Upper lobe of left lung (tissue), 6 donors: ENCODE measurements around the gene KIF21B. TPM values are rescaled to one million over a fixed set of nuclear protein-coding genes. Genes with fewer than 3 reads are reported as not detected.

Experiments
- ATAC-seq, 2 donors: fragments of 200-7000 bp; cut with Tn5 transposase; one replicate each; pipeline ENCODE4 v1.9.1; 2022; ENCODE audit warnings: mild to moderate bottlenecking in 2 of 2, moderate library complexity in 2 of 2; ENCODE audit not compliant: low FRiP score in 2 of 2
- DNase-seq, 2 donors: peaks; one replicate each; pipeline ENCODE4 v3.0.0-alpha.2; 2019 to 2020
- H3K27ac ChIP-seq, 4 donors: fragments of 200-600 bp; sonication (generic); one replicate each; pipeline ENCODE4 v1.5.1; 2016 to 2019
- H3K27me3 ChIP-seq, 4 donors: fragments of 200-600 bp; sonication (generic); one replicate each; pipeline ENCODE4 v1.5.1; 2017 to 2019
- H3K36me3 ChIP-seq, 4 donors: fragments of 200-600 bp; sonication (generic); one replicate each; pipeline ENCODE4 v1.5.1; 2016 to 2019
- H3K4me1 ChIP-seq, 4 donors: fragments of 200-600 bp; sonication (generic); one replicate each; pipeline ENCODE4 v1.5.1; 2018 to 2019
- H3K4me3 ChIP-seq, 4 donors: fragments of 200-600 bp; sonication (generic); one replicate each; pipeline ENCODE4 v1.5.1; 2017 to 2019; ENCODE audit warnings: mild to moderate bottlenecking in 2 of 4, moderate library complexity in 1 of 4
- H3K9me3 ChIP-seq, 4 donors: fragments of 200-600 bp; sonication (generic); one replicate each; pipeline ENCODE4 v1.5.1; 2018 to 2019
- EP300 ChIP-seq, 4 donors: sonication (generic); formaldehyde crosslinking; IDR thresholded peaks; one replicate each; pipeline ENCODE4 v1.5.1; 2017; ENCODE audit warnings: antibody characterized with exemption in 4 of 4, control low read depth in 2 of 4
- POLR2A ChIP-seq, 4 donors: fragments of 450-650 bp; IDR thresholded peaks; one replicate each; pipeline ENCODE4 v1.5.1; 2016 to 2017; ENCODE audit warnings: antibody characterized with exemption in 4 of 4, mild to moderate bottlenecking in 2 of 4
- POLR2AphosphoS5 ChIP-seq, 2 donors: sonication (generic); formaldehyde crosslinking; IDR thresholded peaks; one replicate each; pipeline ENCODE4 v1.5.1; 2017; ENCODE audit warnings: antibody characterized with exemption in 2 of 2
- WGBS, 2 donors: methylation state at CpG; one replicate each; pipeline ENCODE4 v1.1.5; 2017 to 2018; 5-methylcytosine and 5-hydroxymethylcytosine counted together
- total RNA-seq, 6 donors: library from RNA; depleted of rRNA in 4 of 6; stranded (reverse); fragments of >200 nt in 4 of 6; gene quantifications; one replicate each; pipeline versions ENCODE4 v1.1.0 to v1.2.1, GENCODE V29; 2016 to 2021
- TF ChIP-seq, protein P1 (sequence below), 6 experiments: fragments of 450-650 bp in 4 of 6; fragments of 200-600 bp in 2 of 6; sonication (generic) in 2 of 6; IDR thresholded peaks; one replicate each; pipeline ENCODE4 v1.5.1; 2016 to 2019; ENCODE audit warnings: antibody characterized with exemption in 6 of 6
- donor health status: DM: no; HTN: no; CAD: no; lungs with moderate emphysema.
- donor health status: DM: no; HTN: yes; CAD: no; lungs with severe emphysema.

KIF21B gene, protein sequence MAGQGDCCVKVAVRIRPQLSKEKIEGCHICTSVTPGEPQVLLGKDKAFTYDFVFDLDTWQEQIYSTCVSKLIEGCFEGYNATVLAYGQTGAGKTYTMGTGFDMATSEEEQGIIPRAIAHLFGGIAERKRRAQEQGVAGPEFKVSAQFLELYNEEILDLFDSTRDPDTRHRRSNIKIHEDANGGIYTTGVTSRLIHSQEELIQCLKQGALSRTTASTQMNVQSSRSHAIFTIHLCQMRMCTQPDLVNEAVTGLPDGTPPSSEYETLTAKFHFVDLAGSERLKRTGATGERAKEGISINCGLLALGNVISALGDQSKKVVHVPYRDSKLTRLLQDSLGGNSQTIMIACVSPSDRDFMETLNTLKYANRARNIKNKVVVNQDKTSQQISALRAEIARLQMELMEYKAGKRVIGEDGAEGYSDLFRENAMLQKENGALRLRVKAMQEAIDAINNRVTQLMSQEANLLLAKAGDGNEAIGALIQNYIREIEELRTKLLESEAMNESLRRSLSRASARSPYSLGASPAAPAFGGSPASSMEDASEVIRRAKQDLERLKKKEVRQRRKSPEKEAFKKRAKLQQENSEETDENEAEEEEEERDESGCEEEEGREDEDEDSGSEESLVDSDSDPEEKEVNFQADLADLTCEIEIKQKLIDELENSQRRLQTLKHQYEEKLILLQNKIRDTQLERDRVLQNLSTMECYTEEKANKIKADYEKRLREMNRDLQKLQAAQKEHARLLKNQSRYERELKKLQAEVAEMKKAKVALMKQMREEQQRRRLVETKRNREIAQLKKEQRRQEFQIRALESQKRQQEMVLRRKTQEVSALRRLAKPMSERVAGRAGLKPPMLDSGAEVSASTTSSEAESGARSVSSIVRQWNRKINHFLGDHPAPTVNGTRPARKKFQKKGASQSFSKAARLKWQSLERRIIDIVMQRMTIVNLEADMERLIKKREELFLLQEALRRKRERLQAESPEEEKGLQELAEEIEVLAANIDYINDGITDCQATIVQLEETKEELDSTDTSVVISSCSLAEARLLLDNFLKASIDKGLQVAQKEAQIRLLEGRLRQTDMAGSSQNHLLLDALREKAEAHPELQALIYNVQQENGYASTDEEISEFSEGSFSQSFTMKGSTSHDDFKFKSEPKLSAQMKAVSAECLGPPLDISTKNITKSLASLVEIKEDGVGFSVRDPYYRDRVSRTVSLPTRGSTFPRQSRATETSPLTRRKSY (N-terminal part only)
- 10 to 100 TPM in 1 of 6 donors, 1 to 10 TPM in 5; 3.6 to 18.9 (median 6.1) TPM for total RNA-seq

GRCh38 chr1:201023517-201023902 lies at the start of gene KIF21B:
Gene KIF21B (minus strand): TSS chr1:201023714. CDS start chr1:201023383, 331 bp downstream.
- H3K27ac ChIP-seq = peak within 1 kb of the TSS; percentile 58 to 87 (median 72)
- peaks cover 55 to 89% (median 78%) of the 10 kb centered on the region in 4 donors for H3K4me1 ChIP-seq

GRCh38 chr1:201072922-201073321 lies 49.4 kb upstream of the KIF21B start:
- TF ChIP-seq POLR2AphosphoS5 (IDR thresholded peaks at IDR 0.05) = no peak
- TF ChIP-seq POLR2A (IDR thresholded peaks at IDR 0.05) = no peak
- TF ChIP-seq, protein P1, sequence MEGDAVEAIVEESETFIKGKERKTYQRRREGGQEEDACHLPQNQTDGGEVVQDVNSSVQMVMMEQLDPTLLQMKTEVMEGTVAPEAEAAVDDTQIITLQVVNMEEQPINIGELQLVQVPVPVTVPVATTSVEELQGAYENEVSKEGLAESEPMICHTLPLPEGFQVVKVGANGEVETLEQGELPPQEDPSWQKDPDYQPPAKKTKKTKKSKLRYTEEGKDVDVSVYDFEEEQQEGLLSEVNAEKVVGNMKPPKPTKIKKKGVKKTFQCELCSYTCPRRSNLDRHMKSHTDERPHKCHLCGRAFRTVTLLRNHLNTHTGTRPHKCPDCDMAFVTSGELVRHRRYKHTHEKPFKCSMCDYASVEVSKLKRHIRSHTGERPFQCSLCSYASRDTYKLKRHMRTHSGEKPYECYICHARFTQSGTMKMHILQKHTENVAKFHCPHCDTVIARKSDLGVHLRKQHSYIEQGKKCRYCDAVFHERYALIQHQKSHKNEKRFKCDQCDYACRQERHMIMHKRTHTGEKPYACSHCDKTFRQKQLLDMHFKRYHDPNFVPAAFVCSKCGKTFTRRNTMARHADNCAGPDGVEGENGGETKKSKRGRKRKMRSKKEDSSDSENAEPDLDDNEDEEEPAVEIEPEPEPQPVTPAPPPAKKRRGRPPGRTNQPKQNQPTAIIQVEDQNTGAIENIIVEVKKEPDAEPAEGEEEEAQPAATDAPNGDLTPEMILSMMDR (IDR thresholded peaks at IDR 0.05) = no peak
- no peak for TF ChIP-seq EP300 (IDR thresholded peaks at IDR 0.05)
- H3K27me3 ChIP-seq = no peaks in the 10 kb centered on the region
- no peak for DNase-seq
- WGBS, 2 donors = 84 to 94% methylated on average over 5 to 6 of the region's 6 CpGs
- H3K9me3 ChIP-seq = no peaks in the 10 kb centered on the region
- no peaks in the 10 kb centered on the region for H3K4me1 ChIP-seq
- no peak for ATAC-seq
- H3K36me3 ChIP-seq = no peaks in the 10 kb centered on the region
- H3K27ac ChIP-seq = no peak overlapping the region
- H3K4me3 ChIP-seq = no peak overlapping the region

More at GRCh38 chr1:201023517-201023902, at the start of gene KIF21B:
- WGBS, 2 donors = 13 to 50% methylated on average over 1 to 5 of the region's 53 CpGs
- Histone ChIP-seq H3K36me3 (no peaks in the 10 kb centered on the region), H3K4me3 (peak within 1 kb of the TSS; percentile 15 to 69 (median 62)), H3K27me3 (no peaks in the 10 kb centered on the region), H3K9me3 (no peaks in the 10 kb centered on the region)
- TF ChIP-seq, protein P1 (IDR thresholded peaks at IDR 0.05) = no peak
- no peak for TF ChIP-seq EP300 (IDR thresholded peaks at IDR 0.05)
- TF ChIP-seq POLR2A (IDR thresholded peaks at IDR 0.05) = peak in 1 of 4 donors; percentile 55
- TF ChIP-seq POLR2AphosphoS5 (IDR thresholded peaks at IDR 0.05) = peak in 1 of 2 donors; percentile 13
- ATAC-seq = peak; percentile 85 to 90
- peak; percentile 89 to 97 for DNase-seq

DNA sequence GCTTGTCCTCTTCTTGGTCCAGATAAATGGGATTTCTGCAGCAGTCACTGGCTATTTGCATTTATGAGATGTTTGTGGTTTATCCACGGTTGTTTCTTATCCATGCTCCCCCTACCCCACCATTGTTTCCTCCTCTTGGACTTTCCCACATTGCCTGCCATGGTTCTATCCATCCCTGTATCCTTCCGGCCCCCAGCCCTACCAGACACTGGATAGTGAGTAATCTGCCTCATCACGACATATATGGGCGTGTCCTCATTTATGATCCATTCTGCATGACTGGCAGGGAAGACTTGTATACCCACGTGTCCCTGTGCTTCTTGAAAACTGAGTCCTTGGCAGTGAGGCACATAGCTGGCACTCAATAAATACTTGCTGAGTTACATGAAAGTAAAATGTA lies 48.6 kb upstream of the KIF21B start:
- ATAC-seq = no peak

GRCh38 chr1:201069636-201070035 lies 46.1 kb upstream of the KIF21B start:
- no peak for ATAC-seq
- no peaks in the 10 kb centered on the region for H3K4me1 ChIP-seq
- no peak overlapping the region for H3K4me3 ChIP-seq
- H3K27ac ChIP-seq = no peak overlapping the region
- WGBS, 2 donors = 89 to 96% methylated on average over 3 of the region's 3 CpGs
- H3K36me3 ChIP-seq = no peaks in the 10 kb centered on the region
- no peak for DNase-seq
- no peak for TF ChIP-seq EP300 (IDR thresholded peaks at IDR 0.05)
- TF ChIP-seq, protein P1 (IDR thresholded peaks at IDR 0.05) = no peak
- no peak for TF ChIP-seq POLR2A (IDR thresholded peaks at IDR 0.05)
- TF ChIP-seq POLR2AphosphoS5 (IDR thresholded peaks at IDR 0.05) = no peak
- H3K27me3 ChIP-seq = no peaks in the 10 kb centered on the region
- no peaks in the 10 kb centered on the region for H3K9me3 ChIP-seq

More for the DNA sequence above, 48.6 kb upstream of the KIF21B start:
- TF ChIP-seq, protein P1 (IDR thresholded peaks at IDR 0.05) = no peak
- TF ChIP-seq EP300 (IDR thresholded peaks at IDR 0.05) = no peak
- TF ChIP-seq POLR2AphosphoS5 (IDR thresholded peaks at IDR 0.05) = no peak
- TF ChIP-seq POLR2A (IDR thresholded peaks at IDR 0.05) = no peak
- Histone ChIP-seq H3K36me3 (no peaks in the 10 kb centered on the region), H3K27me3 (no peaks in the 10 kb centered on the region), H3K27ac (no peak overlapping the region), H3K4me1 (no peaks in the 10 kb centered on the region), H3K4me3 (no peak overlapping the region), H3K9me3 (no peaks in the 10 kb centered on the region)
- DNase-seq = no peak
- WGBS, 2 donors = 74 to 84% methylated on average over 5 of the region's 5 CpGs
